Neutrophil (primary cell): ENCODE results near the gene NKD1.
"Not testable (repeated sequence)": the region's sequence is repeated elsewhere in the genome, so short reads cannot be mapped to it uniquely, and the experiment has no call there.

Source experiments
- H3K27ac ChIP-seq: fragments of 200-600 bp; sonication (generic); 2 replicates; pipeline ENCODE4 v1.5.1; 2016; ENCODE audit warnings: mild to moderate bottlenecking, moderate library complexity
- H3K27me3 ChIP-seq: fragments of 200-600 bp; sonication (generic); 2 replicates; pipeline ENCODE4 v1.6.0; 2016; ENCODE audit warnings: mild to moderate bottlenecking
- H3K36me3 ChIP-seq: fragments of 200-600 bp; sonication (generic); 2 replicates; pipeline ENCODE4 v1.5.1; 2017
- H3K4me1 ChIP-seq, 2 experiments: fragments of 200-600 bp in 1 of 2; sonication (generic) in 1 of 2; 1 replicate in 1 of 2; 2 replicates in 1 of 2; pipeline versions ENCODE4 v1.5.1 to v1.6.1; 2013 to 2016; ENCODE audit warnings: low read depth in 1 of 2, low read length in 1 of 2, mild to moderate bottlenecking in 1 of 2, moderate library complexity in 1 of 2; ENCODE audit not compliant: control insufficient read depth in 1 of 2, insufficient read depth in 1 of 2
- H3K4me3 ChIP-seq, 2 experiments: fragments of 200-600 bp in 1 of 2; sonication (generic) in 1 of 2; 1 replicate in 1 of 2; 2 replicates in 1 of 2; pipeline ENCODE4 v1.5.1; 2013 to 2016; ENCODE audit warnings: low read depth in 1 of 2, low read length in 1 of 2, mild to moderate bottlenecking in 1 of 2, moderate library complexity in 1 of 2
- H3K9me3 ChIP-seq: fragments of 200-600 bp; sonication (generic); 2 replicates; pipeline ENCODE4 v1.5.1; 2016
- CTCF ChIP-seq: fragments of 200-600 bp; sonication (generic); IDR thresholded peaks from 2 replicates; pipeline ENCODE4 v1.5.1; 2016; ENCODE audit warnings: antibody characterized with exemption

NKD1 gene

GRCh38 chr16:50501986-50502615 is 46.1 kb upstream of the NKD1 start:
- TF ChIP-seq CTCF: no peak
- Histone ChIP-seq H3K9me3 (no peaks in the 10 kb centered on the region), H3K27me3 (no peaks in the 10 kb centered on the region), H3K4me3 (no peak overlapping the region), H3K36me3 (no peaks in the 10 kb centered on the region), H3K27ac (no peak overlapping the region), H3K4me1 (no peaks in the 10 kb centered on the region)

- Histone ChIP-seq H3K36me3 (no peaks in the 10 kb centered on the region), H3K4me3 (no peak overlapping the region), H3K27ac (no peak overlapping the region), H3K4me1 (no peaks in the 10 kb centered on the region), H3K9me3 (no peaks in the 10 kb centered on the region), H3K27me3 (no peaks in the 10 kb centered on the region)
- no peak for TF ChIP-seq CTCF
These were observed 45.6 kb upstream of the NKD1 start for GRCh38 chr16:50502616-50503011.

- not testable (repeated sequence) for H3K27ac ChIP-seq, H3K27me3 ChIP-seq, H3K4me1 ChIP-seq, H3K4me3 ChIP-seq, H3K36me3 ChIP-seq, H3K9me3 ChIP-seq
These were observed 44.2 kb upstream of the NKD1 start for GRCh38 chr16:50503868-50504531.

GRCh38 chr16:50505115-50505514 is 43.1 kb upstream of the NKD1 start:
- no peak for TF ChIP-seq CTCF
- H3K9me3 ChIP-seq: no peaks in the 10 kb centered on the region
- H3K36me3 ChIP-seq: no peaks in the 10 kb centered on the region
- H3K4me1 ChIP-seq: no peaks in the 10 kb centered on the region
- H3K4me3 ChIP-seq: no peak overlapping the region
- no peak overlapping the region for H3K27ac ChIP-seq
- no peaks in the 10 kb centered on the region for H3K27me3 ChIP-seq

- Histone ChIP-seq H3K4me3 (no peak overlapping the region), H3K4me1 (no peaks in the 10 kb centered on the region), H3K27ac (no peak overlapping the region), H3K27me3 (no peaks in the 10 kb centered on the region), H3K9me3 (no peaks in the 10 kb centered on the region), H3K36me3 (no peaks in the 10 kb centered on the region)
- TF ChIP-seq CTCF: no peak
These were observed 42.3 kb upstream of the NKD1 start for GRCh38 chr16:50505714-50506542.

- H3K36me3 ChIP-seq: no peaks in the 10 kb centered on the region
- H3K27ac ChIP-seq: no peak overlapping the region
- TF ChIP-seq CTCF: no peak
- H3K4me3 ChIP-seq: no peak overlapping the region
- H3K4me1 ChIP-seq: no peaks in the 10 kb centered on the region
- H3K9me3 ChIP-seq: no peaks in the 10 kb centered on the region
- H3K27me3 ChIP-seq: no peaks in the 10 kb centered on the region
These were observed 41.7 kb upstream of the NKD1 start for GRCh38 chr16:50506543-50506937.
